AG04449 (cell line): Measurements from ENCODE around the gene ING5.

Experiments used
- CTCF ChIA-PET: fragments of 350-600 bp; formaldehyde crosslinking; extraction: SDS; loops from one replicate; lab custom pipeline; 2021; ENCODE audit warnings: antibody characterized with exemption; lab: Yijun Ruan, JAX
- POLR2A ChIA-PET: fragments of 400-600, 350-600 bp; formaldehyde crosslinking; extraction: SDS; loops from one replicate; lab custom pipeline; 2020; ENCODE audit warnings: antibody characterized with exemption, inconsistent platforms; lab: Yijun Ruan, JAX
- DNase-seq: peaks from one replicate; pipeline ENCODE4 v3.0.0-alpha.2; 2010; ENCODE audit warnings: low read depth, low spot score
- H3K4me3 ChIP-seq: 2 replicates; pipeline ENCODE4 v1.5.1; 2011; ENCODE audit warnings: low read depth, mild to moderate bottlenecking, control low read depth, low read length
- TF ChIP-seq, protein P1 (sequence below): IDR thresholded peaks from one replicate; pipeline ENCODE4 v1.5.1; 2011; ENCODE audit warnings: mild to moderate bottlenecking, moderate library complexity, low read length, control low read depth, inconsistent platforms; ENCODE audit not compliant: insufficient read depth; ENCODE audit errors: missing control alignments

ING5 gene

DNA sequence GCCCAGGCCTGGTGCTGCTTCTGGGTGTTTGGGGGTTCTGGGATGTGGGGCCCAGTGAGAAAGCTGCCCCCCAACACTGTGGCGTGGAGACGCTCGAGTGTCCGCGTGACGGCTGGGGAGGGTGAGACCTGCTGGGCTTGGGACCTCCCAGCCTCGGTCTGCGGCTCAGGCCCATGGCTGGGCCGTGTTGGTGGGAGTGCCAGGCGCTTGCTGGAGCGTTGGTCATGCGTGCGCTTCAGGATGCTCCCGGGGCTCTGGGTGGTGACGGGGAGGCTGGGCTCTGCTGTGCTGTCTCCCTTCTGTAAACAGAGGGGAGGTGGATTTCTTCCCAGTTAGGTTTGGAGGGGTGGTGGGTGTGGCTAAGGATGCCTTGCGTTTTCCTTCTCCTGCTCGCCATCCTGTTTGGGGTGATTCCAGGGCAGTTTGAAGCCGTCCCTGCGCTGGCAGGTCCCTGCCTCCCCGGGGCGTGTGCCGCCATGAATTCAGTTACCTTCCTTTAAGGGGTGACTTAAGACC is 75.4 kb downstream of the ING5 start:
- ChIA-PET POLR2A (no interaction called here), CTCF (no interaction called here)
- TF ChIP-seq, protein P1, sequence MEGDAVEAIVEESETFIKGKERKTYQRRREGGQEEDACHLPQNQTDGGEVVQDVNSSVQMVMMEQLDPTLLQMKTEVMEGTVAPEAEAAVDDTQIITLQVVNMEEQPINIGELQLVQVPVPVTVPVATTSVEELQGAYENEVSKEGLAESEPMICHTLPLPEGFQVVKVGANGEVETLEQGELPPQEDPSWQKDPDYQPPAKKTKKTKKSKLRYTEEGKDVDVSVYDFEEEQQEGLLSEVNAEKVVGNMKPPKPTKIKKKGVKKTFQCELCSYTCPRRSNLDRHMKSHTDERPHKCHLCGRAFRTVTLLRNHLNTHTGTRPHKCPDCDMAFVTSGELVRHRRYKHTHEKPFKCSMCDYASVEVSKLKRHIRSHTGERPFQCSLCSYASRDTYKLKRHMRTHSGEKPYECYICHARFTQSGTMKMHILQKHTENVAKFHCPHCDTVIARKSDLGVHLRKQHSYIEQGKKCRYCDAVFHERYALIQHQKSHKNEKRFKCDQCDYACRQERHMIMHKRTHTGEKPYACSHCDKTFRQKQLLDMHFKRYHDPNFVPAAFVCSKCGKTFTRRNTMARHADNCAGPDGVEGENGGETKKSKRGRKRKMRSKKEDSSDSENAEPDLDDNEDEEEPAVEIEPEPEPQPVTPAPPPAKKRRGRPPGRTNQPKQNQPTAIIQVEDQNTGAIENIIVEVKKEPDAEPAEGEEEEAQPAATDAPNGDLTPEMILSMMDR: no peak
- DNase-seq: no peak
- H3K4me3 ChIP-seq: no peak overlapping the region

DNA sequence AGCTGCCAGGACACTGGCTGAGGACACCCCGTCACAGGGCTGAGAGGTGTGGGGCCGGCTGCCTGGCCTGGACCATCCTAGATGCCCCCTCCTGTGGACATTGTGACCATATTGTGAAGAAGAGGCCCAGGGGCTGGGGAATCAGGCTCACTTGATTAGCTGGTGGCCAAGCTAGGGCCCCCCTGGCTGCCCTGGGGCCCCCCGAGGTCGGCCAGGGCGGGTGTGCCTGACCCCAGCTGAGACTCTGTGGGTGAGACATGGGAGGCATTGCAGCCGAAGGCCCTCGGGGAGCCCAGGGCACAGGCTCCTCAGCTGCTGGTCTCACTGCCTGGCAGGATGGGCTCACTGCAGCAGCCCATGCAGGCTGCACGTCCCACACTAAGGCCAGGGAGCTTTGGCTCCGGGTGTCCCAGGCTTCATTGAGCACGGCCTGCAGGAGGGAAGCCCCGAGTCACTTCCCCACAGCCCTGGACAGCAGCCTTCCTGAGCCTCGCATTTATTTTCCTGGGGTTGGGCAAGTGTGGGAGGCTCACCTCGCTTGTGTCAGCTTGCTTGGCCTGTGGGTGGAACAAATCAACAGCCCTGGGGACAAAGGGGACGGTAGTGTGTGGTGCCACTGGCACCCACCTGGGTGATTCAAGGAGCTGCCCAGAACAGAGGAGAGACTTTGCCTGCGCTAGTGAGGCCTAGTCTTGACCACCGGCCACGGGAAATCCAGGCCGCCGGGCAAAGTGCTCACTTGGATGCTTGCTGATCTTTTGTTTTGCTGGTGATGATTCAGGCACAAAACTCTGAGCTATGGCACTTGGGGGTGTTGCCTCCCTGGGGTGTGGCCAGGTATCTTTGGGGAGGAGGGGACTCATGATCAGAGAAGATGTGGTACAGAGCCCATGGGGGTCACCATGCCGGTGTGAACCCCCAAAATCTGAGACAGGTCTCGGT is 76.1 kb downstream of the ING5 start:
- CTCF ChIA-PET: no interaction called here
- no peak overlapping the region for H3K4me3 ChIP-seq
- TF ChIP-seq, protein P1: no peak
- no peak for DNase-seq
- POLR2A ChIA-PET: no interaction called here
